Measurements from ENCODE around the gene FAM229B.

Gene FAM229B

DNA sequence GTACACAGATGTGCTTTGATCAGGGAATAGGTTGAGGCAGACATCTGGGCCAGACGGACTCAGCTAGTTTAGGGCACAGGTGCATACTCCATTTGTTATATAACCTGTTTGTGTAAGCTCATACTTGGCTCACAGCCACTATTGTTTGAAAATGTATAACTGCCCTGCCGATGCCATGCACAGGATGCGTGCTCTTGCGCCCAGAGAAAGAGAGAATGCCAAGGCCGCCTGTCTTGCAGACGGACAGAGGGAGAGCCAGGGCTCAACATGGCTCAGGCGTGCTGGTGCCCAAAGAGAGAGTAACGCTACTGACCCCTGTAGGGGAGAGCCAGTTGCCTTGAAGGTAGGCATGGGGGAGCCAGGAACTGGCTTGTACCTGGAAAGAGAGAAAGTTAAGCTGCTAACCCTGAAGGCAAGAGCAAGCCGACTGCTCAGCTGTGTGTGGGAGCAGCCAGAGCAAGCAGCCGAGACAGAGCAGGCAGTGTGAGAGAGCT is 57.7 kb downstream of the FAM229B start:
- peak; percentile 72 for DNase-seq

- DNase-seq, result peak; percentile 9
Observed at GRCh38 chr6:112148103-112148502, 60.7 kb downstream of the FAM229B start.

GRCh38 chr6:112149236-112149635 is 61.8 kb downstream of the FAM229B start:
- DNase-seq, result peak; percentile 97

DNA sequence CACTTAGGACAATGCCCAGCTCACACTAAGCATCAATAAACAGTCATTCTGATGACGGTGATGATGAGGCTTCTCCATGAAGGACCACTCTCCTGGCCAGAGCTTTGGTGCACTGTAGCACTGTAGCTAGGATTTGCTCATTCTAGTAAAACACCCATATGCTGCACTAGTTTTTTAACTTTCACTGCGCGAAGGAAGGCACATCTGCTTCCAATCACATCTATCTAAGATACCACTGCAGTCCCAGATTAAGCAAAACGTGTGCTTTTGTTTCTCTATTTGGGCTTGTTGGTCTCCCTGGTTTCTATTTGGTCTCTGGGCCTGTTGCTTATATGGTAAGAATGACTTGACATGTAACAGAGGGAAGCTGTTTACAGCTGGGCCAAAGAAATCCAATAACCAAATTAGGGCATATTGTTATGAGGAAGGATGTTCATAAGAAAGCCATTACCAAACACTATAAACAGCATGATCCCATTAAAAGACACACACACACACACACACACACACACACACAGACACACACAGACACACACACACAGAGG is 62.4 kb downstream of the FAM229B start:
- DNase-seq, result peak; percentile 74

DNA sequence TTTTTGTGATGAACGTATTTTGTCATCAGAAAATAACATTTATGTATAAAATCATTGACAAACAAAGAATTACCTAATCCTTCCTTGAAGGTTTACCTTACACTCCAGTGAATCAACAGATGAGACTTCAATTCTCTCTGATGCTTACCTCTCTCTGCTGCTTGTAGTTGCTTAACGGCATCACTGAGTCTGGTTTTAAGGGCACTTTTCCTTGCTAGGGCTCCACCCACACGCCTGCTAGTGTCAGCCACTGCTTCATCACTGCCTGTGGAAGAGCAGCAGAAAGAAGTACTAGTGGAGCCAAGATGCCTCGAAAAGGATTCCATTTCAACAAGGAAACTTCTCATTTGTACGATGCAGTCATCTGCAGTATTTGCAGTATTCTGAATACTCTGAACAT is 63.0 kb downstream of the FAM229B start:
- DNase-seq, result peak; percentile 69
